IMR-90 (cell line): ENCODE data around the gene GAMT. TPM values are rescaled to one million over a fixed set of nuclear protein-coding genes. Genes with fewer than 3 reads are reported as not detected.
"Not testable (repeated sequence)": the region's sequence is repeated elsewhere in the genome, so short reads cannot be mapped to it uniquely, and the experiment has no call there.

Experiments used
- ATAC-seq: fragments of 200-7000 bp; cut with Tn5 transposase; 2 replicates; pipeline ENCODE4 v1.9.1; 2020; ENCODE audit warnings: low read depth, mild to moderate bottlenecking, moderate library complexity
- BruUV-seq: library from RNA; stranded (reverse); fragments of 400-500 nt; replicated peaks from 2 replicates; lab custom pipeline; 2021; lab: Mats Ljungman, UMichigan
- CTCF ChIA-PET: fragments of 300-600 bp; formaldehyde crosslinking; extraction: SDS; loops from one replicate; lab custom pipeline; 2021; ENCODE audit warnings: antibody characterized with exemption; lab: Yijun Ruan, JAX
- POLR2A ChIA-PET: fragments of 300-600 bp; sonication (Branson Sonifier 250); formaldehyde crosslinking; loops from one replicate; lab custom pipeline; 2022; ENCODE audit warnings: antibody characterized with exemption; ENCODE audit not compliant: unreplicated experiment; lab: Charles Lee
- DNase-seq: peaks from one replicate; pipeline ENCODE4 v3.0.0; 2013
- H2AFZ ChIP-seq: replicated peaks from 2 replicates; pipeline ENCODE3; 2013; ENCODE audit warnings: low read length, mild to moderate bottlenecking; ENCODE audit not compliant: poor library complexity
- H2AK5ac ChIP-seq: 2 replicates; pipeline ENCODE4 v1.6.1; 2013; ENCODE audit warnings: low read depth, low read length, inconsistent platforms
- H2AK9ac ChIP-seq: replicated peaks from 2 replicates; pipeline ENCODE3; 2013; ENCODE audit warnings: mild to moderate bottlenecking, low read depth, low read length, moderate library complexity; ENCODE audit not compliant: poor library complexity
- H2BK120ac ChIP-seq: 2 replicates; pipeline ENCODE4 v1.6.1; 2013; ENCODE audit warnings: low read depth, low read length, inconsistent platforms
- H2BK15ac ChIP-seq: 3 replicates; pipeline ENCODE4 v1.6.1; 2013; ENCODE audit warnings: low read depth, low read length, inconsistent platforms
- H2BK20ac ChIP-seq: 2 replicates; pipeline ENCODE4 v1.6.1; 2013; ENCODE audit warnings: low read depth, mild to moderate bottlenecking, inconsistent platforms, low read length, moderate library complexity
- H2BK5ac ChIP-seq: 2 replicates; pipeline ENCODE4 v1.6.1; 2013; ENCODE audit warnings: mild to moderate bottlenecking, low read depth, low read length, inconsistent platforms; ENCODE audit not compliant: poor library complexity, severe bottlenecking
- H3K14ac ChIP-seq: replicated peaks from 2 replicates; pipeline ENCODE4 v1.6.1; 2013; ENCODE audit warnings: low read depth, low read length, inconsistent platforms
- H3K18ac ChIP-seq: 2 replicates; pipeline ENCODE4 v1.6.1; 2013; ENCODE audit warnings: low read depth, low read length, control low read depth
- H3K23ac ChIP-seq: 2 replicates; pipeline ENCODE4 v1.6.1; 2013; ENCODE audit warnings: low read depth, low read length, inconsistent platforms
- H3K27ac ChIP-seq: 2 replicates; pipeline ENCODE4 v1.5.1; 2013; ENCODE audit warnings: mild to moderate bottlenecking, control low read depth, low read length; ENCODE audit not compliant: insufficient read depth
- H3K27me3 ChIP-seq: 2 replicates; pipeline ENCODE4 v1.6.1; 2013; ENCODE audit warnings: low read length; ENCODE audit not compliant: control insufficient read depth, insufficient read depth
- H3K36me3 ChIP-seq: 2 replicates; pipeline ENCODE4 v1.6.1; 2013; ENCODE audit warnings: low read length, mixed read lengths; ENCODE audit not compliant: control insufficient read depth, insufficient read depth
- H3K4ac ChIP-seq: 2 replicates; pipeline ENCODE4 v1.6.1; 2013; ENCODE audit warnings: low read depth, low read length, inconsistent platforms
- H3K4me1 ChIP-seq: 2 replicates; pipeline ENCODE4 v1.6.1; 2013; ENCODE audit warnings: low read length, mixed read lengths; ENCODE audit not compliant: control insufficient read depth, insufficient read depth
- H3K4me2 ChIP-seq: 2 replicates; pipeline ENCODE4 v1.6.1; 2013; ENCODE audit warnings: low read depth, mild to moderate bottlenecking, control low read depth, low read length, moderate library complexity
- H3K4me3 ChIP-seq: 2 replicates; pipeline ENCODE4 v1.5.1; 2013; ENCODE audit warnings: low read depth, mild to moderate bottlenecking, control low read depth, low read length, moderate library complexity; ENCODE audit not compliant: insufficient read depth
- H3K56ac ChIP-seq: 2 replicates; pipeline ENCODE4 v1.6.1; 2013; ENCODE audit warnings: low read length, inconsistent platforms; ENCODE audit not compliant: insufficient read depth; ENCODE audit errors: extremely low read depth
- H3K79me1 ChIP-seq, 2 experiments: 2 replicates each; pipeline ENCODE4 v1.6.1; 2013; ENCODE audit warnings: low read length in 2 of 2, inconsistent platforms in 1 of 2, low read depth in 1 of 2
- H3K9ac ChIP-seq: 2 replicates; pipeline ENCODE4 v1.6.1; 2013; ENCODE audit warnings: low read depth, low read length, control low read depth
- H3K9me1 ChIP-seq: 2 replicates; pipeline ENCODE4 v1.6.1; 2013; ENCODE audit warnings: low read length, inconsistent platforms; ENCODE audit not compliant: insufficient read depth
- H3K9me3 ChIP-seq: 2 replicates; pipeline ENCODE4 v1.6.1; 2013; ENCODE audit warnings: low read length; ENCODE audit not compliant: control insufficient read depth, insufficient read depth
- H4K20me1 ChIP-seq: 2 replicates; pipeline ENCODE4 v1.6.1; 2013; ENCODE audit warnings: low read length, inconsistent platforms; ENCODE audit not compliant: insufficient read depth
- H4K5ac ChIP-seq: 2 replicates; pipeline ENCODE4 v1.6.1; 2013; ENCODE audit warnings: mild to moderate bottlenecking, low read depth, low read length, control low read depth
- H4K8ac ChIP-seq, 2 experiments: 2 replicates each; pipeline ENCODE4 v1.6.1; 2013; ENCODE audit warnings: low read depth in 2 of 2, low read length in 2 of 2, control low read depth in 1 of 2, inconsistent platforms in 1 of 2
- H4K91ac ChIP-seq: 2 replicates; pipeline ENCODE4 v1.6.1; 2013; ENCODE audit warnings: low read depth, low read length, inconsistent platforms; ENCODE audit not compliant: insufficient read depth
- BHLHE40 ChIP-seq: fragments of 150-350 bp; IDR thresholded peaks from 2 replicates; pipeline ENCODE4 v1.6.1; 2016; ENCODE audit warnings: mild to moderate bottlenecking, low read depth, low read length
- WGBS, 2 experiments: methylation state at CpG; one replicate each; pipeline versions ENCODE4 v1.1.5 to v1.1.7; 2013; ENCODE audit warnings: missing lambda C conversion rate in 2 of 2; ENCODE audit not compliant: insufficient read length in 1 of 2; ENCODE audit errors: extremely low coverage in 2 of 2; 5-methylcytosine and 5-hydroxymethylcytosine counted together
- dilution Hi-C: fragments of 300-500 bp; cut with HindIII; formaldehyde crosslinking; loops from one replicate; pipeline ENCODE4 v1.14.3; 2018; ENCODE audit warnings: low sequenced_read_pairs; ENCODE audit not compliant: unreplicated experiment
- in situ Hi-C: fragments of 300-500 bp; cut with MboI; formaldehyde crosslinking; loops from 3 replicates; pipeline ENCODE4 v1.14.3; 2019; ENCODE audit warnings: low sequenced_read_pairs, inconsistent platforms, mixed read lengths
- intact Hi-C: fragments of 100-400 bp; cut with micrococcal nuclease; formaldehyde crosslinking; loops from 2 replicates; pipeline ENCODE4 v1.10.0; 2022
- polyA plus RNA-seq, 3 experiments: library from polyadenylated mRNA; depleted of rRNA; stranded (reverse); fragments of >200 nt; gene quantifications; 2 replicates each; pipeline ENCODE4 v1.2.3, GENCODE V29; 2012; ENCODE audit warnings: low replicate concordance in 1 of 3
- total RNA-seq: library from RNA; depleted of rRNA; stranded (reverse); fragments of >200 nt; gene quantifications from 2 replicates; pipeline ENCODE4 v1.2.3, GENCODE V29; 2012

GAMT gene
- total and polyA plus RNA-seq, 2 of the 4 experiments (the other 2 are of a cell fraction) = 22.8 to 51.8 TPM

- H3K27me3 ChIP-seq, H2BK5ac ChIP-seq, H4K91ac ChIP-seq, H3K4ac ChIP-seq, H4K8ac ChIP-seq, H3K27ac ChIP-seq, H3K14ac ChIP-seq, H2AFZ ChIP-seq, CTCF ChIA-PET, H2BK20ac ChIP-seq, H2BK15ac ChIP-seq, dilution Hi-C loops, H2AK5ac ChIP-seq, H4K5ac ChIP-seq, H2BK120ac ChIP-seq, intact Hi-C loops, POLR2A ChIA-PET, BruUV-seq, ATAC-seq, H3K4me1 ChIP-seq, H3K18ac ChIP-seq, H3K9me1 ChIP-seq, H3K9me3 ChIP-seq, in situ Hi-C loops, H3K56ac ChIP-seq: not testable (repeated sequence)
- Histone ChIP-seq H3K36me3 (peaks cover 37% of the 10 kb centered on the region), H2AK9ac (peak overlapping the region; percentile 99), H4K20me1 (peaks cover 56% of the 10 kb centered on the region), H3K23ac (peak overlapping the region; percentile 3), H3K4me2 (peak overlapping the region; percentile 72), H3K9ac (peak overlapping the region; percentile 80), H3K79me1 (peaks cover 20 to 32% of the 10 kb centered on the region in 2 experiments), H3K4me3 (peak overlapping the region; percentile 84)
- DNase-seq = peak; percentile 50
- TF ChIP-seq BHLHE40 = peak; percentile 12; the same call in 1 of the 2 replicates
- 87% methylated on average over 27 of the region's 57 CpGs; no CpG with 5 or more reads in 1 of the 2 experiments for WGBS, 2 experiments
Measured at GRCh38 chr19:1439525-1440417, 38.4 kb upstream of the GAMT start.
